ENCODE data around the gene TMEM225B.

DNA sequence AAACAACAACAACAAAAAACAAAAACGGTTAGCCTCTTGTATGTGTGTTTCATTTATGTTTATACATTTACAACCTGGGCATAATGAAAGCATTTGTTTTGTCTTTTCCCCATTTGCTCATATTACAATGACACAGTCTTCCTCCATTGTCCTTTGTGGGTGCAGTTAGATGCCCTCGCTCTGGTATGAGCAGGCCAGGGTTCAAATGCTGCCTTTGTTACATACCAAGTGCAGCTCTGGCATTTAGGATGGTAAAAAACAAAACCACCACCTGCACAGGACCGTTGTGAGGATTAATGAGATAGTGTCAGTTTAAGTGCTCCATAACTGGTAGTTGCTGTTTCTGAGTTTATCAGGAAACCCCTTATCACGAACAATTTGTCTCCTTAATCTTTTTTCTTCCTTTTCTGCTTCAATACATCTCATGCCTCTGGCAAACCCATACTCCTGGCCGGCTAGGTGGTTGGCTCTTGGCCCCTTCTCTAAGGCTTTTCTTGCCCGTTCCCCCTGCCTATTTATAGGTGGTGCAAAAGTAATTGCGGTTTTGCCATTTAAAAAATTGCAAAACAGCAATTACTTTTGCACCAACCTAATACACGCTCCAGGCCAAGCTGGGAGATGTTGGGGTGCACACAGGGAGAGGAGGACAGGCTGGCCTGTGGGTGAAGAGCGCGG, 18.6 kb upstream of the TMEM225B start:
- TF ChIP-seq, protein P1, sequence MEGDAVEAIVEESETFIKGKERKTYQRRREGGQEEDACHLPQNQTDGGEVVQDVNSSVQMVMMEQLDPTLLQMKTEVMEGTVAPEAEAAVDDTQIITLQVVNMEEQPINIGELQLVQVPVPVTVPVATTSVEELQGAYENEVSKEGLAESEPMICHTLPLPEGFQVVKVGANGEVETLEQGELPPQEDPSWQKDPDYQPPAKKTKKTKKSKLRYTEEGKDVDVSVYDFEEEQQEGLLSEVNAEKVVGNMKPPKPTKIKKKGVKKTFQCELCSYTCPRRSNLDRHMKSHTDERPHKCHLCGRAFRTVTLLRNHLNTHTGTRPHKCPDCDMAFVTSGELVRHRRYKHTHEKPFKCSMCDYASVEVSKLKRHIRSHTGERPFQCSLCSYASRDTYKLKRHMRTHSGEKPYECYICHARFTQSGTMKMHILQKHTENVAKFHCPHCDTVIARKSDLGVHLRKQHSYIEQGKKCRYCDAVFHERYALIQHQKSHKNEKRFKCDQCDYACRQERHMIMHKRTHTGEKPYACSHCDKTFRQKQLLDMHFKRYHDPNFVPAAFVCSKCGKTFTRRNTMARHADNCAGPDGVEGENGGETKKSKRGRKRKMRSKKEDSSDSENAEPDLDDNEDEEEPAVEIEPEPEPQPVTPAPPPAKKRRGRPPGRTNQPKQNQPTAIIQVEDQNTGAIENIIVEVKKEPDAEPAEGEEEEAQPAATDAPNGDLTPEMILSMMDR (conservative IDR thresholded peaks at IDR 0.05; ENCODE audit: low read depth, low read length) = no peak
- no peak for TF ChIP-seq EZH2 (IDR thresholded peaks at IDR 0.05; ENCODE audit: low read length, unreplicated experiment)

Data from PC-3 (cell line).